HepG2 (cell line): ENCODE data around the gene OPA3. TPM values are rescaled to one million over a fixed set of nuclear protein-coding genes. Genes with fewer than 3 reads are reported as not detected.

Experiments
- ATF1 ChIP-seq: IDR thresholded peaks from 2 replicates; pipeline ENCODE4 v1.6.1; 2016; ENCODE audit warnings: mild to moderate bottlenecking, control low read depth
- FOXA1 ChIP-seq, 2 experiments: fragments of 450-650 bp in 1 of 2; sonication (generic) in 1 of 2; formaldehyde crosslinking in 1 of 2; IDR thresholded peaks; 2 replicates each; pipeline versions ENCODE4 v1.4.0 to v1.6.1; 2016 to 2020; ENCODE audit warnings: missing genetic modification reagents in 1 of 2
- ISX ChIP-seq: sonication (generic); formaldehyde crosslinking; conservative IDR thresholded peaks from 2 replicates; pipeline ENCODE4 v1.5.0; 2020; ENCODE audit warnings: missing genetic modification reagents
- MEIS1 ChIP-seq: sonication (generic); formaldehyde crosslinking; IDR thresholded peaks from 2 replicates; pipeline ENCODE4 v1.9.0; 2021; ENCODE audit warnings: mild to moderate bottlenecking, missing genetic modification reagents, moderate library complexity, borderline replicate concordance
- PHF21A ChIP-seq: sonication (generic); formaldehyde crosslinking; IDR thresholded peaks from 2 replicates; pipeline ENCODE4 v1.5.0; 2020; ENCODE audit warnings: mild to moderate bottlenecking, missing genetic modification reagents
- TEAD2 ChIP-seq: sonication (generic); formaldehyde crosslinking; IDR thresholded peaks from 2 replicates; pipeline ENCODE4 v1.9.0; 2021; ENCODE audit warnings: missing genetic modification reagents
- ZNF350 ChIP-seq: sonication (generic); formaldehyde crosslinking; IDR thresholded peaks from 2 replicates; pipeline ENCODE4 v1.4.0; 2020; ENCODE audit warnings: mild to moderate bottlenecking, low read depth, missing genetic modification reagents, borderline replicate concordance
- ZNF691 ChIP-seq: sonication (generic); formaldehyde crosslinking; IDR thresholded peaks from 2 replicates; pipeline ENCODE4 v1.4.0; 2020; ENCODE audit warnings: missing genetic modification reagents, low read depth, mild to moderate bottlenecking, borderline replicate concordance
- ZNF775 ChIP-seq: sonication (generic); formaldehyde crosslinking; IDR thresholded peaks from 2 replicates; pipeline ENCODE4 v1.4.0; 2020; ENCODE audit warnings: missing genetic modification reagents, mild to moderate bottlenecking, moderate library complexity, borderline replicate concordance
- ZSCAN21 ChIP-seq: sonication (generic); formaldehyde crosslinking; IDR thresholded peaks from 2 replicates; pipeline ENCODE4 v1.8.0; 2022; ENCODE audit warnings: mild to moderate bottlenecking, missing genetic modification reagents, moderate library complexity, borderline replicate concordance
- polyA plus RNA-seq, 8 experiments: library from polyadenylated mRNA; depleted of rRNA in 3 of 8; stranded (reverse) in 7 of 8; unstranded in 1 of 8; fragments of >200 nt; fragmentation: Illumina TruSeq in 4 of 8; extraction: Trizol in 4 of 8; gene quantifications; 2 replicates each; pipeline versions ENCODE4 v1.2.1 to v1.2.3, GENCODE V29; 2011 to 2016; ENCODE audit warnings: low read depth in 4 of 8, missing spikeins in 1 of 8, mixed read lengths in 1 of 8; ENCODE audit not compliant: insufficient read depth in 1 of 8
- total RNA-seq, 5 experiments: library from RNA; depleted of rRNA; stranded (reverse); fragments of >200 nt; fragmentation: Illumina TruSeq; extraction: Trizol; gene quantifications; 2 replicates each; pipeline ENCODE4 v1.2.3, GENCODE V29; 2016; ENCODE audit warnings: low read depth in 1 of 5
- TF ChIP-seq, protein P1 (sequence below): sonication (generic); IDR thresholded peaks from 2 replicates; pipeline ENCODE4 v1.6.1; 2016; ENCODE audit warnings: low read depth, borderline replicate concordance
- TF ChIP-seq, protein P2 (sequence below): sonication (generic); formaldehyde crosslinking; IDR thresholded peaks from 2 replicates; pipeline ENCODE4 v1.4.0; 2020; ENCODE audit warnings: missing genetic modification reagents, borderline replicate concordance
- TF ChIP-seq, protein P3 (sequence below): sonication (generic); formaldehyde crosslinking; IDR thresholded peaks from 2 replicates; pipeline ENCODE4 v1.4.0; 2020; ENCODE audit warnings: missing genetic modification reagents, borderline replicate concordance

The OPA3 gene
- total and polyA plus RNA-seq, 2 of the 13 experiments (the other 11 are each of a cell fraction or from before 2014, with no cell fraction given): 8.3 to 17.7 TPM

GRCh38 chr19:45514376-45515051, 70.1 kb downstream of the OPA3 start (continued):
- TF ChIP-seq, protein P1, sequence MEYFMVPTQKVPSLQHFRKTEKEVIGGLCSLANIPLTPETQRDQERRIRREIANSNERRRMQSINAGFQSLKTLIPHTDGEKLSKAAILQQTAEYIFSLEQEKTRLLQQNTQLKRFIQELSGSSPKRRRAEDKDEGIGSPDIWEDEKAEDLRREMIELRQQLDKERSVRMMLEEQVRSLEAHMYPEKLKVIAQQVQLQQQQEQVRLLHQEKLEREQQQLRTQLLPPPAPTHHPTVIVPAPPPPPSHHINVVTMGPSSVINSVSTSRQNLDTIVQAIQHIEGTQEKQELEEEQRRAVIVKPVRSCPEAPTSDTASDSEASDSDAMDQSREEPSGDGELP: peak; percentile 11; the same call in 1 of the 2 replicates
- no peak for TF ChIP-seq ZNF775
- no peak for TF ChIP-seq ZSCAN21
- no peak for TF ChIP-seq ATF1 (CRISPR knock-in tag)
- TF ChIP-seq FOXA1 (IDR thresholded peaks at IDR 0.05): no peak
- no peak for TF ChIP-seq FOXA1 (CRISPR knock-in tag; IDR thresholded peaks at IDR 0.05)
- TF ChIP-seq ZNF350: peak; percentile 30; the same call in 1 of the 2 replicates
- TF ChIP-seq ISX (CRISPR knock-in tag): no peak
- TF ChIP-seq ZNF691 (CRISPR knock-in tag): no peak
- TF ChIP-seq PHF21A: peak; percentile 93
- no peak for TF ChIP-seq TEAD2 (CRISPR knock-in tag)
- TF ChIP-seq, protein P2, sequence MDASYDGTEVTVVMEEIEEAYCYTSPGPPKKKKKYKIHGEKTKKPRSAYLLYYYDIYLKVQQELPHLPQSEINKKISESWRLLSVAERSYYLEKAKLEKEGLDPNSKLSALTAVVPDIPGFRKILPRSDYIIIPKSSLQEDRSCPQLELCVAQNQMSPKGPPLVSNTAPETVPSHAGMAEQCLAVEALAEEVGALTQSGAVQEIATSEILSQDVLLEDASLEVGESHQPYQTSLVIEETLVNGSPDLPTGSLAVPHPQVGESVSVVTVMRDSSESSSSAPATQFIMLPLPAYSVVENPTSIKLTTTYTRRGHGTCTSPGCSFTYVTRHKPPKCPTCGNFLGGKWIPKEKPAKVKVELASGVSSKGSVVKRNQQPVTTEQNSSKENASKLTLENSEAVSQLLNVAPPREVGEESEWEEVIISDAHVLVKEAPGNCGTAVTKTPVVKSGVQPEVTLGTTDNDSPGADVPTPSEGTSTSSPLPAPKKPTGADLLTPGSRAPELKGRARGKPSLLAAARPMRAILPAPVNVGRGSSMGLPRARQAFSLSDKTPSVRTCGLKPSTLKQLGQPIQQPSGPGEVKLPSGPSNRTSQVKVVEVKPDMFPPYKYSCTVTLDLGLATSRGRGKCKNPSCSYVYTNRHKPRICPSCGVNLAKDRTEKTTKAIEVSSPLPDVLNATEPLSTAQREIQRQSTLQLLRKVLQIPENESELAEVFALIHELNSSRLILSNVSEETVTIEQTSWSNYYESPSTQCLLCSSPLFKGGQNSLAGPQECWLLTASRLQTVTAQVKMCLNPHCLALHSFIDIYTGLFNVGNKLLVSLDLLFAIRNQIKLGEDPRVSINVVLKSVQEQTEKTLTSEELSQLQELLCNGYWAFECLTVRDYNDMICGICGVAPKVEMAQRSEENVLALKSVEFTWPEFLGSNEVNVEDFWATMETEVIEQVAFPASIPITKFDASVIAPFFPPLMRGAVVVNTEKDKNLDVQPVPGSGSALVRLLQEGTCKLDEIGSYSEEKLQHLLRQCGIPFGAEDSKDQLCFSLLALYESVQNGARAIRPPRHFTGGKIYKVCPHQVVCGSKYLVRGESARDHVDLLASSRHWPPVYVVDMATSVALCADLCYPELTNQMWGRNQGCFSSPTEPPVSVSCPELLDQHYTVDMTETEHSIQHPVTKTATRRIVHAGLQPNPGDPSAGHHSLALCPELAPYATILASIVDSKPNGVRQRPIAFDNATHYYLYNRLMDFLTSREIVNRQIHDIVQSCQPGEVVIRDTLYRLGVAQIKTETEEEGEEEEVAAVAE: no peak; the same call in 1 of the 2 replicates
- TF ChIP-seq MEIS1 (CRISPR knock-in tag): no peak
- TF ChIP-seq, protein P3, sequence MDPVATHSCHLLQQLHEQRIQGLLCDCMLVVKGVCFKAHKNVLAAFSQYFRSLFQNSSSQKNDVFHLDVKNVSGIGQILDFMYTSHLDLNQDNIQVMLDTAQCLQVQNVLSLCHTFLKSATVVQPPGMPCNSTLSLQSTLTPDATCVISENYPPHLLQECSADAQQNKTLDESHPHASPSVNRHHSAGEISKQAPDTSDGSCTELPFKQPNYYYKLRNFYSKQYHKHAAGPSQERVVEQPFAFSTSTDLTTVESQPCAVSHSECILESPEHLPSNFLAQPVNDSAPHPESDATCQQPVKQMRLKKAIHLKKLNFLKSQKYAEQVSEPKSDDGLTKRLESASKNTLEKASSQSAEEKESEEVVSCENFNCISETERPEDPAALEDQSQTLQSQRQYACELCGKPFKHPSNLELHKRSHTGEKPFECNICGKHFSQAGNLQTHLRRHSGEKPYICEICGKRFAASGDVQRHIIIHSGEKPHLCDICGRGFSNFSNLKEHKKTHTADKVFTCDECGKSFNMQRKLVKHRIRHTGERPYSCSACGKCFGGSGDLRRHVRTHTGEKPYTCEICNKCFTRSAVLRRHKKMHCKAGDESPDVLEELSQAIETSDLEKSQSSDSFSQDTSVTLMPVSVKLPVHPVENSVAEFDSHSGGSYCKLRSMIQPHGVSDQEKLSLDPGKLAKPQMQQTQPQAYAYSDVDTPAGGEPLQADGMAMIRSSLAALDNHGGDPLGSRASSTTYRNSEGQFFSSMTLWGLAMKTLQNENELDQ (CRISPR knock-in tag): no peak
